HCT116 (cell line): ENCODE results near the gene EP400. TPM values are rescaled to one million over a fixed set of nuclear protein-coding genes. Genes with fewer than 3 reads are reported as not detected.

Experiments
- ATAC-seq: fragments of 200-7000 bp; cut with Tn5 transposase; 2 replicates; pipeline ENCODE4 v1.9.1; 2020; ENCODE audit warnings: mild to moderate bottlenecking, moderate library complexity
- BruUV-seq: library from RNA; stranded (reverse); fragments of 400-500 nt; replicated peaks from 2 replicates; lab custom pipeline; 2021; lab: Mats Ljungman, UMichigan
- CTCF ChIA-PET: fragments of 300-600 bp; sonication (Branson Sonifier 250); formaldehyde crosslinking; loops from one replicate; lab custom pipeline; 2021; ENCODE audit warnings: antibody characterized with exemption; lab: Charles Lee
- POLR2A ChIA-PET: fragments of 300-600, 350-600 bp; sonication (Branson Sonifier 250); formaldehyde crosslinking; loops from one replicate; lab custom pipeline; 2021; ENCODE audit warnings: antibody characterized with exemption; lab: Charles Lee
- RAD21 ChIA-PET, 2 experiments: fragments of 300-600 bp; sonication (Branson Sonifier 250); formaldehyde crosslinking; loops; one replicate each; lab custom pipeline; 2023; ENCODE audit warnings: low total read pairs in 2 of 2; ENCODE audit not compliant: uncharacterized antibody in 2 of 2, unreplicated experiment in 2 of 2, low non-redundant PET in 1 of 2; lab: Charles Lee
- DNase-seq: peaks from one replicate; pipeline ENCODE4 v3.0.0-alpha.2; 2010; ENCODE audit warnings: low read depth, low spot score
- H2AFZ ChIP-seq: fragments of 200-600 bp; shearing (Covaris generic), sonication (generic); 2 replicates; pipeline ENCODE4 v1.6.1; 2017; ENCODE audit warnings: low read depth, mixed run types, mixed read lengths, antibody characterized with exemption, low read length; ENCODE audit not compliant: poor library complexity, severe bottlenecking
- H3K27ac ChIP-seq: 2 replicates; pipeline ENCODE4 v1.5.1; 2012; ENCODE audit warnings: low read depth, low read length
- H3K27me3 ChIP-seq: fragments of 200-600 bp; sonication (generic); 2 replicates; pipeline ENCODE4 v1.6.1; 2016; ENCODE audit warnings: mixed run types, low read length, mixed read lengths; ENCODE audit not compliant: insufficient read depth
- H3K36me3 ChIP-seq, 2 experiments: fragments of 200-500 bp in 1 of 2; fragments of 200-600 bp in 1 of 2; sonication (Bioruptor generic) in 1 of 2; sonication (generic) in 1 of 2; 2 replicates each; pipeline versions ENCODE4 v1.5.1 to v1.6.1; 2014 to 2016; ENCODE audit warnings: low read length in 2 of 2, inconsistent platforms in 1 of 2, mixed read lengths in 1 of 2, mixed run types in 1 of 2; ENCODE audit not compliant: insufficient read depth in 2 of 2, control insufficient read depth in 1 of 2
- H3K4me1 ChIP-seq, 2 experiments: fragments of 200-600 bp in 1 of 2; sonication (generic) in 1 of 2; 2 replicates each; pipeline versions ENCODE4 v1.5.1 to v1.6.1; 2012 to 2017; ENCODE audit warnings: low read length in 2 of 2, inconsistent platforms in 1 of 2, mild to moderate bottlenecking in 1 of 2, mixed read lengths in 1 of 2, mixed run types in 1 of 2, moderate library complexity in 1 of 2; ENCODE audit not compliant: insufficient read depth in 2 of 2, control insufficient read depth in 1 of 2
- H3K4me2 ChIP-seq: fragments of 200-600 bp; sonication (generic); 2 replicates; pipeline ENCODE4 v1.6.1; 2017; ENCODE audit warnings: mixed run types, low read length, mixed read lengths
- H3K4me3 ChIP-seq, 2 experiments: fragments of 200-600 bp in 1 of 2; sonication (generic) in 1 of 2; replicated peaks in 1 of 2; 2 replicates each; pipeline ENCODE4 v1.5.1; 2011 to 2016; ENCODE audit warnings: low read length in 2 of 2, control low read depth in 1 of 2, low read depth in 1 of 2, mild to moderate bottlenecking in 1 of 2, mixed read lengths in 1 of 2, mixed run types in 1 of 2
- H3K79me2 ChIP-seq: fragments of 200-600 bp; sonication (generic); 2 replicates; pipeline ENCODE4 v1.6.1; 2017; ENCODE audit warnings: mild to moderate bottlenecking, mixed run types, low read length, moderate library complexity, mixed read lengths; ENCODE audit not compliant: insufficient read depth
- H3K9ac ChIP-seq: fragments of 200-600 bp; sonication (generic); 2 replicates; pipeline ENCODE4 v1.6.1; 2016; ENCODE audit warnings: low read length, mixed read lengths
- H3K9me2 ChIP-seq: fragments of 200-600 bp; sonication (generic), shearing (Covaris generic); 2 replicates; pipeline ENCODE4 v1.6.1; 2017; ENCODE audit warnings: mixed run types, mild to moderate bottlenecking, moderate library complexity; ENCODE audit not compliant: insufficient read depth
- H3K9me3 ChIP-seq, 2 experiments: fragments of 200-500 bp in 1 of 2; fragments of 200-600 bp in 1 of 2; sonication (Bioruptor generic) in 1 of 2; sonication (generic) in 1 of 2; 2 replicates each; pipeline ENCODE4 v1.6.1; 2014 to 2017; ENCODE audit warnings: low read length in 2 of 2, mixed read lengths in 2 of 2, inconsistent platforms in 1 of 2, low read depth in 1 of 2, mild to moderate bottlenecking in 1 of 2, mixed run types in 1 of 2, moderate library complexity in 1 of 2; ENCODE audit not compliant: control insufficient read depth in 1 of 2, insufficient read depth in 1 of 2
- H4K20me1 ChIP-seq: fragments of 200-600 bp; sonication (generic), shearing (Covaris generic); 2 replicates; pipeline ENCODE4 v1.6.1; 2017; ENCODE audit warnings: mixed run types, mild to moderate bottlenecking, moderate library complexity; ENCODE audit not compliant: insufficient read depth
- ATF3 ChIP-seq: IDR thresholded peaks from 2 replicates; pipeline ENCODE4 v1.6.1; 2012
- CEBPB ChIP-seq: IDR thresholded peaks from 2 replicates; pipeline ENCODE4 v1.6.1; 2012; ENCODE audit warnings: low read depth
- EZH2 ChIP-seq: fragments of 200-600 bp; sonication (generic); IDR thresholded peaks from 2 replicates; pipeline ENCODE4 v1.6.1; 2017; ENCODE audit warnings: antibody characterized with exemption, mixed run types
- EZH2phosphoT487 ChIP-seq: fragments of 200-600 bp; IDR thresholded peaks from 2 replicates; pipeline ENCODE4 v1.6.1; 2018; ENCODE audit warnings: antibody characterized with exemption, borderline replicate concordance
- MAX ChIP-seq: IDR thresholded peaks from 2 replicates; pipeline ENCODE4 v1.6.1; 2012
- POLR2A ChIP-seq: IDR thresholded peaks from 2 replicates; pipeline ENCODE4 v1.7.0; 2011; ENCODE audit warnings: borderline replicate concordance; ENCODE audit not compliant: insufficient read depth, insufficient read length; ENCODE audit errors: extremely low read depth
- RAD21 ChIP-seq: IDR thresholded peaks from 2 replicates; pipeline ENCODE4 v1.6.1; 2012; ENCODE audit warnings: low read depth, mild to moderate bottlenecking
- REST ChIP-seq: IDR thresholded peaks from 2 replicates; pipeline ENCODE4 v1.6.1; 2012; ENCODE audit warnings: low read depth
- SIN3A ChIP-seq: IDR thresholded peaks from 2 replicates; pipeline ENCODE4 v1.6.1; 2012; ENCODE audit warnings: low read depth
- SP1 ChIP-seq: IDR thresholded peaks from 2 replicates; pipeline ENCODE4 v1.6.1; 2012; ENCODE audit warnings: low read depth
- TCF7L2 ChIP-seq: IDR thresholded peaks from 2 replicates; pipeline ENCODE4 v1.7.0; 2011; ENCODE audit warnings: borderline replicate concordance, inconsistent platforms; ENCODE audit not compliant: insufficient read depth, insufficient read length; ENCODE audit errors: extremely low read depth
- YY1 ChIP-seq: IDR thresholded peaks from 2 replicates; pipeline ENCODE4 v1.6.1; 2011; ENCODE audit warnings: low read length, low read depth, moderate library complexity, mild to moderate bottlenecking; ENCODE audit not compliant: insufficient replicate concordance; ENCODE audit errors: extremely low read depth
- ZFX ChIP-seq: fragments of 450-650 bp; IDR thresholded peaks from 2 replicates; pipeline ENCODE4 v1.6.1; 2017
- intact Hi-C: fragments of 100-400 bp; cut with micrococcal nuclease; formaldehyde crosslinking; loops from 2 replicates; pipeline ENCODE4 v1.10.0; 2022
- total RNA-seq: library from RNA; stranded (reverse); gene quantifications from one replicate; pipeline ENCODE4 v1.2.1, GENCODE V29; 2021; ENCODE audit not compliant: unreplicated experiment
- TF ChIP-seq, protein P1 (sequence below), 3 experiments: fragments of 200-600 bp in 1 of 3; sonication (generic) in 1 of 3; IDR thresholded peaks in 2 of 3; conservative IDR thresholded peaks in 1 of 3; 2 replicates each; pipeline ENCODE4 v1.5.1; 2012 to 2017; ENCODE audit warnings: low read depth in 2 of 3, low read length in 2 of 3, antibody characterized with exemption in 1 of 3, borderline replicate concordance in 1 of 3, control low read depth in 1 of 3, mild to moderate bottlenecking in 1 of 3, mixed read lengths in 1 of 3, mixed run types in 1 of 3, moderate library complexity in 1 of 3; ENCODE audit not compliant: insufficient read depth in 1 of 3

The EP400 gene
- total RNA-seq, 1 experiment from 2014 or later: 54.5 TPM

DNA sequence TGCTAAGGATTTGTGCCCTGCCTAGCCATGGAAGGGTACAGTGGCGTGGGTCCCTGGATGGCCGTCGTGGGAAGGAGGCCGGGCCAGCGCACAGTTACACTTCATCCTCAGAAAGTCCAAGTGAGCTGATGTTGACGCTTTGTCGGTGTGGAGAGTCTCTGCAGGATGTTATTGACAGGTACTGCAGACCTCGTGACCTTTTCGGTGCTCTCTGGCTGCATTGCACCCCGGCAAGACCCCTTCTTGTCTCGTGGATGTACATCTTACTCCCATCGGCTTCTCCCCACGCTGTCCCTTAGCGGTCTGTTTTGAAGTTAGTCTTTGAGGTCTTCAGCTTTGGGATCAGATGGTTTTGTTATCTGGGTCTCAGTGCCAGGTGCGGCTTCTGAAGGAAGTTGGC is 78.4 kb downstream of the EP400 start:
- RAD21 ChIA-PET: no interaction called here
- no peak for DNase-seq

More for the DNA sequence above, 78.4 kb downstream of the EP400 start:
- intact Hi-C loops: no loop called here
- no peaks in the 10 kb centered on the region for H4K20me1 ChIP-seq
- no peaks in the 10 kb centered on the region for H3K79me2 ChIP-seq
- no peak overlapping the region for H3K27ac ChIP-seq
- H3K36me3 ChIP-seq: peaks cover 43 to 46% of the 10 kb centered on the region in 2 experiments; a peak in 3 of 4 replicates
- ATAC-seq: no peak
- H3K27me3 ChIP-seq: no peaks in the 10 kb centered on the region
- H3K9me2 ChIP-seq: no peaks in the 10 kb centered on the region
- BruUV-seq: no TSS peak
- no peaks in the 10 kb centered on the region for H3K4me1 ChIP-seq
- TF ChIP-seq, protein P1, sequence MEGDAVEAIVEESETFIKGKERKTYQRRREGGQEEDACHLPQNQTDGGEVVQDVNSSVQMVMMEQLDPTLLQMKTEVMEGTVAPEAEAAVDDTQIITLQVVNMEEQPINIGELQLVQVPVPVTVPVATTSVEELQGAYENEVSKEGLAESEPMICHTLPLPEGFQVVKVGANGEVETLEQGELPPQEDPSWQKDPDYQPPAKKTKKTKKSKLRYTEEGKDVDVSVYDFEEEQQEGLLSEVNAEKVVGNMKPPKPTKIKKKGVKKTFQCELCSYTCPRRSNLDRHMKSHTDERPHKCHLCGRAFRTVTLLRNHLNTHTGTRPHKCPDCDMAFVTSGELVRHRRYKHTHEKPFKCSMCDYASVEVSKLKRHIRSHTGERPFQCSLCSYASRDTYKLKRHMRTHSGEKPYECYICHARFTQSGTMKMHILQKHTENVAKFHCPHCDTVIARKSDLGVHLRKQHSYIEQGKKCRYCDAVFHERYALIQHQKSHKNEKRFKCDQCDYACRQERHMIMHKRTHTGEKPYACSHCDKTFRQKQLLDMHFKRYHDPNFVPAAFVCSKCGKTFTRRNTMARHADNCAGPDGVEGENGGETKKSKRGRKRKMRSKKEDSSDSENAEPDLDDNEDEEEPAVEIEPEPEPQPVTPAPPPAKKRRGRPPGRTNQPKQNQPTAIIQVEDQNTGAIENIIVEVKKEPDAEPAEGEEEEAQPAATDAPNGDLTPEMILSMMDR (IDR thresholded peaks at IDR 0.05 in 2 of 3, conservative IDR thresholded peaks at IDR 0.05 in 1 of 3; ENCODE audit: borderline replicate concordance in 1 of 3, insufficient read depth in 1 of 3, low read depth in 2 of 3, low read length in 2 of 3): no peak
- TF ChIP-seq ATF3 (no peak), MAX (no peak), POLR2A (no peak), ZFX (no peak), CEBPB (no peak), EZH2phosphoT487 (no peak), TCF7L2 (no peak), SIN3A (no peak), SP1 (no peak), YY1 (no peak), RAD21 (no peak), REST (no peak), EZH2 (no peak)
- TF ChIP-seq, all 23 proteins: peak for 0
- CTCF ChIA-PET: no interaction called here
- POLR2A ChIA-PET: no interaction called here
- Histone ChIP-seq H3K4me3 (no peak overlapping the region), H3K9ac (no peak overlapping the region), H3K9me3 (no peaks in the 10 kb centered on the region), H3K4me2 (no peak overlapping the region), H2AFZ (no peak overlapping the region)
